GM18505 (cell line): Measurements from ENCODE around the gene CDH22.

Experiments used
- ATAC-seq: cut with Tn5 transposase; IDR thresholded peaks from one replicate; pipeline ENCODE4 v1.9.1; 2021; ENCODE audit not compliant: unreplicated experiment
- POLR2A ChIP-seq: IDR thresholded peaks from 4 replicates; pipeline ENCODE4 v1.6.1; 2011; ENCODE audit warnings: borderline replicate concordance; ENCODE audit not compliant: insufficient read depth, insufficient read length; ENCODE audit errors: extremely low read depth

The CDH22 gene

DNA sequence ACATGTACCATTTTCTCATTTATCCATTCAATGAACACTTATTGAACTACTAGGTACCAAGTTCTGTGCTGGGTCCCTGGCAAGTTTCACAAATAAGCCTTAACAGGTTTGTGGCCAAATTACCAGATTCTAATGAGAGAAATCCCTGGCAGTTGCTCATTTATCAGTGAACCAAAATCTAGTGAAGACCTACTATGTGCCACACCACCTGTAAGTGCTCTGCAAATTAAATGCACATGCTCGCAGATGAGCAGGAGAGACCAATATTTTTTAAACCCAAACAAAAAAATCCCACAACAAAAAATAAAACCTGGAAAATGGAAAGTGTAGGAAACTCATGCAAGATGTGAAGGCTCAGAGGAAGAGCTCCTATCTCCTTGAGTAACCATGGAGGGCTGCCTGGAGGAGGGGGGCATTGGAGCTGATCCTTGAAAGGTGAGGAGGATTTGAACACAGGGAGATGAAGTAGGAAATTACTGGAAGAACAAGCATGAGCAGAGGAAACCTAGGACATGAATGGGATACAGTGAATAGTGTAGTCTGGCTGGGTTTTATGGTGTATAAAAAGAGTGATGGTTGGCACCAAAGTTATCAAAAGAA, 48.9 kb downstream of the CDH22 start:
- no peak for TF ChIP-seq POLR2A
- ATAC-seq = no peak

DNA sequence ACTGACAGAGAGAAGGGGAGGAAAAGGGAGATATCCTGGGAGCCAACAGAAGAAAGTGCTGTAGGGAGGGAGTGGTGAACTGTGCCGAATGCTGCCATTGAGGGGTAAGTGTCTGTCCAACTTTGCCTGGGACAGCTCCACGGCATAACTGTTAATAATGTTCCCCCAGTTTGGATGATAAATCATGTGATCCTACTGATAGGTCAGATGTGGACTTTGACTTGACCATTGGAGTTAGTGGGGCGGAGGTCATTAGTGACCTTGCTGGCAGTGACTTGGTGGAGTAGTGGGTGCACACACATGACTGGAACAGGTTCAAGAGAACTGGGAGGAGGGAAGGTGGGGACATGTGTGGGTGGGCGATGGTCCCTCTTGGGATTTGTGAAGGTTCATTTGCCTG, 50.4 kb downstream of the CDH22 start:
- ATAC-seq = no peak
- TF ChIP-seq POLR2A = no peak

DNA sequence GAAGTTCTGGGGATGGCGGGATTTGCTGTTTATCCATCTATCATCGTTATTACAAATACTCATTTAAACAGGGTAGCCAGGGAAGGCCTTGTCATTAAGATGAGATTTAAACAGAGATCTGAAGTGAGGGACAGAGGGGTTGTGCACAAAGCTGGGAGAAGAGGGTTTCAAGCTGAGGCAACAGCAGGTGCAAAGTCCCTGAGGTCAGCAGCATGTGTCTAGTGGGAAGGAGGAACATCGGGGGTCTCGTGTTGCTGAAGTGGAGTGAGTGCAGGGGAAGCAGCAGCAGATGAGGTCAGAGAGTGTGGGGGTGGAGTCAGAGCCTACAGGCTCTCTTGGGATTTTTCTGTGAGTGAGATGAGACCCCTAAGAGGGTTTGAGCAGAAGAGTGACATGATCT, 52.0 kb downstream of the CDH22 start:
- TF ChIP-seq POLR2A = no peak

DNA sequence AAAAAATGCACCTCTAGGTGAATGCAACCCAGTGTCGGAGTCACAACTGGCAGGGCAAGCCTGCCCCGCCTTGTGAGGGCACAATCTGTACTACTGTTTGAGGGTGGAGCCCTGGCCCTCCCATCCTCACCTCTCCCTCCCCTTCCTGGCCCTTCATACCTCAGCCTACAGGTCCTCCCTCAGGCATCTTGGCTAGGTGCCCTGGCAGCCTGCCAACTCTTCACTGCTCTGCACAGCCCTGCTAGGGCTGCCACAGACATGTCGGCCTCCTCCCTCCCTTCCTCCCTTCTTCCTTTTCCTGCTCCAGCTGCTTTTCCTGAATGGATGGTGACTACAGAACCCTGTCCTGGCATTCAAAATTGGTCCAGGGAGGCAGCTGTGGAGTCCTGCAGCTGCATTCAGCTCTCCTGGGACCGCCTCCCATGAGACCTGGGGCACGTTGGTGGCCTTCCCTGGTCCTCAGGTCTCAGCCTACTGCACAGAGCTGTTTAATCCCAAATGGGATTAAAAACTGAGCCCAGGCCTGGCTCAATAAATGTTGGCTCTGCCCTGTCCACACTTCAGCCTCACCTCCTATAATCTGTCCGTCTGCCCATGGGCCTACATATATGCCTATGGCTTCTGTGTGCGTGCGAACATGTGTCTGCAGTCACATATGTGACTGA, 52.7 kb downstream of the CDH22 start:
- no peak for ATAC-seq
- TF ChIP-seq POLR2A = no peak

More for the DNA sequence above, 52.0 kb downstream of the CDH22 start:
- ATAC-seq = no peak

DNA sequence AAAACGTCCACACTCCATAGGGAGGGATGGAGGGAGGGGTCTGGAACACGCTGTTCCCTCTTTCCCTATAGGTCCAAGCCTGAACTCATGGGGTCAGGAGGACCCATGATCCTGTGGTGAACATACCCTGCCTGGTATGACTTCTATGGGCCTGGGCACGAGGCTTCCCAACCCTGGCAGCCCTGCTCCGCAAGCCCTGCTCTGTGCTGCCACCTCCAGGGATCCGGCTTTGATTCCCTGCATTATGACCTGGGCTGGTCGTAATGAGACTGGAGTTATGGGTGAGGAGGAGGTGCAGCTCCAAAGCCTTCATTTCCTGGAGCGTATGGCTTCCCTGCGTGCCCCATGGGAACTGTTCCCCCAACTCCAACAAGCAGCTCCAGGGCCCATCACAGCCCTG, 54.9 kb downstream of the CDH22 start:
- TF ChIP-seq POLR2A = no peak
- no peak for ATAC-seq

DNA sequence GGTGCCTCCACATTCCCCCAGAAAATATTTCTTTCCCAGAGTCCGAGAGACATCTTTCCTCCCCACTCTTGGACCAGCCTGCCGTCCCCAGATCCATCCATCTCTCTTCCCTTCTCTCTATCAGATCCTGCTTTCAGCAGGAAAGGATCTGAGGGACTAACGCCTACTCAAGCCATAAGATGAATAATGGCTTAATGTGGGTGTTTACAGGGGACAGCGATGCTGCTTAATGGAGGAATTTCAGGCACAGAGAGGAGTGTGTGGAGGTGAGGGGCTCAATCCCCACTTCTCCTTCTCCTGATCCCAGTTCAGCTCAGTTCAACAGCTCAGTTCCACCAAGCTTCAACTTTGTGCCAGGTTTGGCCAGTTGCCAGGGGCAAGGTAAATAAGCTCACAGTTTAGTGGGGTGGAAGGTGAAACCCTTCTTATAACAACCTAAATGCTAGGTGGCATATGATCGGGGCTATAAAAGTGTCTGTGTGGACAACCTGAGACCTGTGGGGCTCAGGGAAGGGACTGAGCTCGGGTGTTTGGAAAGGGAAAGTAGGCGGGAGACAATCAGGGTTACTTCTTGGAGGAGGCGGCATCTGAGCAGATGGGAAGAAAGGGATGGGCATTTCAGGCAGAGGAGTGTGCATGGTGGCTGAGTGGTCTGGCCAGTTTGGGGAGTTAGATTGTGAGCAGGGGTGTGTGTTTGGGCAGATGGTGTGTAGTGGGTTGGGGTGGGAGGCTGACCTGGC, 55.8 kb downstream of the CDH22 start:
- ATAC-seq = no peak
- no peak for TF ChIP-seq POLR2A

DNA sequence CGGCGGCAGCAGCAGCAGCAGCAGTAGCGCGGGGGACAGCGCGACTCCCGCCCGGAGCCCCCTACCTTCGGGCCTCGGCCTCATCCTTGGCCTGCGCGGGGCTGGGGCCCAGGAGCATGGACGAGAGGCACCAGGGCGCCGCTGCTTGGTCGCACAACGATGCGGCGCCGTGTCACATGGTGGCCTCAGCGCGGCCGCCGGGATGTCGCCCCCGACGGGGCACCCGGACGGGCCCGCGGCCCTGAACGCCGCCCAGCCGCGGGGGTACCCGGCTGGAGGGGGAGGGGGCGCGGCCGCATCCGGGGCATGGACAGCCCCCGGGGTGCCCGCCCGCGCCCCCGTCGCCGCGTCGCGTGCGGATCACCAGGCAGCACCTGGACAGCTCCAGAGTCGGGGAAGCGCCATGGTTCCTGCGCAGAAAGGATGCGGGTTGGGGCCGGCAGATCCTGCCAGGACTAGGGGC, 57.1 kb downstream of the CDH22 start:
- TF ChIP-seq POLR2A = no peak
- ATAC-seq = no peak

DNA sequence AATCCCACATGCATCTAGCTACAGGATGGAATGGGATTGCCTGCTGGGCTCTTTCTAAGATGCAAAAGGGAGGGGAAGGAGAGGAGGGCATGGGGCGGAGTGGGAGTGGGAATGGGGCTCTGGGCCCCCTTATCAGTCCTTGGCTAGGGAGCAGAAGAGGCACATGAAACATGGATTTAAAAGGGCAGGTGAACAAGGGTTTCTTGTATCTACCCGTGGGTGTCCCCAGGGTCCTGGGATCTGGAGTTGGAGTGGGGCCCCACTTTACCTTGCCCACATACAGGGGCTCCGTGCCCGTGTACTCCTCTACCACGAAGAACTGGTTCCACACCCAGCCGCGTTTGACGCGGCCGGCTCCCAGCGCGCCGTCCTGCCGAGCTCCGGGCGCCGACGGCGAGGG, 57.5 kb downstream of the CDH22 start:
- TF ChIP-seq POLR2A = no peak
- ATAC-seq = no peak

DNA sequence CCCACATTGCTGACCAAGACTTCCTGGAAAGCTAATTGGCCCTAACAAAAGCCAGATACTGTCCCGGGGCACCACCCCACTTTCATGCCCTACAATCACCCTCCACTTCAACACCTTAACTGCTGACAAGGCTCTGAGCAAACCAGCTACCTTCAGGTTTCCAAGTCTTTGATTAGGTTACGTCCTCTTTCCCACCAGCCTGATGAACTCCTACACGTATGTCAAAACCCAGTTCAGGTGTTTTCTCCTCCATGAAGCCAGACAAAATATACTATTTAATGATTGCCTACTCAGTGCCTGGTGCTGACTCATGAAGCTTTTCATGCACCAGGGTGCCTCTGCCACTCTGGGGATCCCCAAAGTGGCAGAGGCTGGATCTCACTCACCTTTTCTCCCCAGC, 58.6 kb downstream of the CDH22 start:
- TF ChIP-seq POLR2A = no peak
- ATAC-seq = no peak

DNA sequence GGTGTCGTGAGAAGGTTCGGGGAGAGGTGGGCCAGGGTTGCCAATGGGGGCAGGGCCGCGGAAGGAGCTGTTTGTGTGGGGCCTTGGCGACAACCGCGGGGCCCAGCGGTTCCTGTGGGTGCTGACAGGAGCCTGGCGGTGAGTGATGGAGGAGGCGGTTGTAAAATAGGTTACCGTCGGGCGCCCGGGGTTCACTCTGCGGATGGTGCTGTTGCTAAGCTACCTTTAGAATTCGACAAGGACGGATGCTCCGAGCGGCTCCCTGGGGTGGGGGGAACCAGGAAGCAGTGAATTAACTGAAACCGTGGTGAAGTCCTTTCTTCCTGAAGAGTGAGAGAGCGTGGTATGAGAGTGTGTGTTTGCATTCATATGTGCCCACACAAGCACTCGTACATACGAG, 61.7 kb downstream of the CDH22 start:
- ATAC-seq = no peak

DNA sequence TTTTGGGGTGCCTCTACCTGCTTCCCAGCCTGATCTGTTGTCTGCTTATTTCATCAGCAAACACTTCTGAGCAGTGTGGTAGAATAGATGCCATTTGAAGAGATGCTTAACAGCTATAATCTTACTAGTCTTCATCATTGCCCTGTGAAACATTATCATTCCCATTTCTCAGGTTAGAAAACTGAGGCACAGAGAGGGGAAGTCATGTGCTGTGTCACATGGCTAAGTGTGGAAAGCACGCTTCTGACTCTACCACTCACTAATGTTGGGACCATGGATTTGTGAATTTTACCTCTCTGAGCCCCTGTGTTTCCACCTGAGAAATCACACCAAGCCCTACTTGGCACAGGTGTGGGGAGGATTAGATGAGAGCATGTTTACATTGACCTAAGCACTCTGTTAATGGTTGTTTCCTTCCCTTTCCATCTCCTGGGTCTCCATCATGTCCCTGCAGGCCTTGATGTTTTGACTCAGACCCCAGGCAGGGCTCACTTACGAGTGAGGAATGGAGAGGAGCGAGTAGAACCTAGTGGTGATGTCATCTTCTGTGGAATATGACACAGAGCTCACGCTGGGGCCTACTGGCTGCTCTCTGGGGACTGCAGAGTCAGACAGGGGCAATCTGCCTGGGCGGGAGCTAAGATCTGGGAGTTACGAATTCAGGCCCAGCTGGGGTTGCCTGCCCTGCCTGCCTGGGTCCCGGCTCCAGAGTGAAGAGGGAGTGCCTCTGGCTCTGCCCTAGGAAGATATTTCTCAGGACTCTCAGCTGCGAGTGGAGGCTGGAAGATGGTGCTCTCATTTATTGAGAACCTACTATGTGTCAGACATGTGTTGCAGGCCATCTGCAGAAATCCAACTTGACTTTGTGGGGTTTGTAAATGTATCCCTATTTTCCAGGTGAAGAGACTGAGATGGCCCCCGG, 64.3 kb downstream of the CDH22 start:
- TF ChIP-seq POLR2A = no peak
- no peak for ATAC-seq

More for the DNA sequence above, 61.7 kb downstream of the CDH22 start:
- no peak for TF ChIP-seq POLR2A

DNA sequence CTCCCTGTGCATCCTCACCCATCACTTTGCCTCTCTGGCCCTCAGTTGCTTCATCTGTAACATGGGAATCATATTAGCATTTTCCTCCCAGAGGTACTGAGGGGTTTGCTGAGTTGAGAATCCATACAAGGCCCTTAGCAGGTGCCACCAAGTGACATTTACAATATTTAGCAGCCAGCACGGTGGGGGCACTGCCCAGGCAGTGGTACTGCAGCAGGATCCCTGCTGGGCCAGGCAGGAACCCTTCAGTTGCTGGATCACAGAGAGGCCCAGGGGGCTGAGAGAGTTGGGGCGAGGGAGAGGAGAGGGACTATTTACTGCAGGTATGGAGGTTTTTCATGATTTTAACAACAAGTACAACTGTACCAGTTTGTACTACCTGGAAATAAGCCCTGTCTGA, 65.9 kb downstream of the CDH22 start:
- no peak for ATAC-seq

DNA sequence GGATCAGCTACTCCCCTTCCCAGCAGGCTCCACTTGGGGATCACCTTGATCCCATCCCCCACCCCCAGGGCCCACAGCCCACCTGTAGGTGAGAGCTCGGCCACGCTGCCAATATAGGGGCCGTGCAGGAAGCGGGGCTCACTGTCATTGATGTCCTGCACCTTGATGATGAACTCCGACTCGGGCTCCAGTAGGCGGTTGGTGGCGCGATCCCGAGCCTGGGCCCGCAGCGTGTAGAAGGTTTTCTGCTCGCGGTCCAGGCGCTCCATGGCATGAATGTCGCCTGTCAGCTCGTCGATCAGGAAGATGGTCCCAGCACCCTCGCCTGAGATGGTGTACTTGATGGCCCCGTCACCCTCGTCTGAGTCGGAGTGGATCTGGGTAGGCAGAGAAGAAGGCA, 67.4 kb downstream of the CDH22 start:
- ATAC-seq = no peak
- no peak for TF ChIP-seq POLR2A

More for the DNA sequence above, 65.9 kb downstream of the CDH22 start:
- TF ChIP-seq POLR2A = no peak
